GM19043 (cell line): ENCODE measurements around the gene ZBTB45.

Source experiments
- ATAC-seq: cut with Tn5 transposase; IDR thresholded peaks from one replicate; pipeline ENCODE4 v1.9.1; 2021; ENCODE audit warnings: low read depth; ENCODE audit not compliant: unreplicated experiment

The ZBTB45 gene

GRCh38 chr19:58519355-58520256, at the start of gene ZBTB45:
ZBTB45 (minus strand) TSS chr19:58519810; CDS start chr19:58517673, 2,137 bp downstream.
- peak; percentile 67 for ATAC-seq

DNA sequence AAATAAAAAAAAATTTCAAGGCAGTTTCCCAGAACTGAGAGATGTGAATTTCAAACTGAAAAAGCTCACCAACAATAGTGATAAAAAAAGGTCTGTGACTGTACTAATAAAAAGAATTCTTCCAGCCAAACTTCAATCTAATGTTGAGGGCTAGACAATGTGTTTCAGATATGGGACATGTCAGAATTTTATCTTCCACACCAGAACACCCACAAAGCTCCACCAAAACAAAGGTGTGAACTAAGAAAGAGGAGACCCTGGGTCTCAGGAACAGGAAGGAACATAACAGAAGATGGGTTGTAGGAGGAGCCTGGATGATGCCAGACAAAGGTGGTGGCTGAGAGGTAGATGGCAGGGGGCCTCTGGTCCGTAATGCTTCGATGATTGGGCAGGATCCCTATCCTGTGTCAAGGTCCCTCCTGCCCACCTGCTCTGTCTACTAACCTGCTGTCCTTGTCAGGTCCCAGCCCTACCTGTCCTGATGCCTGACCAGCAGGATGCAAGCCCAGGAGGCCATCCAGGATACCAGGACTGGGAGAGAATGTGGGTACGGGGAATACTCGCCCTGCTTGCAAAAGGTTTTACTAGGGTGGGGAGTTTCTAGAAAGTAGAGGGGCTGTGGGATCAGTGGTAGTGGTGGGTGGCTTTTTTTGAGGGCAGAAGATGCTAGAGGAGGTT, 49.0 kb upstream of the ZBTB45 start:
- no peak for ATAC-seq

GRCh38 chr19:58566989-58567388, 47.4 kb upstream of the ZBTB45 start:
- ATAC-seq: no peak

DNA sequence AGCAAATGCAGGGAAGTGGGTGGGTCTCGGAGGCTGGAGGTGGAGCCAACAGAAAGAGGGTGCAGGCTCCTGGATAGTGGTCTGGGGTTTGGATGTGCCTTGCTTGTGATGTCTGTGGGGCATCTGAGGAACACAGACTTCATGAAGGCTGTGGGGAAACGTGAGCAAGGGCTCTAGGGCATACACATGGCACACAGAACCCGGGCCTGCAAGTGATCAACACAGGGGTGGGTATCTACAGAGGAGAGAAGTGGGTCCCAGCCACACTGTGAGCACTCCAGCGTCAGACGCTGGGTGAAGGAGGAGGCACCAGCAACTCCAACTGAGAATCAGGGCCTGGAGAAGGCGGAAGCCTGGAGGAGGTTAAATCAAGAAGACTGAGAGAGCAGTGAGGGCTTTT, 44.2 kb upstream of the ZBTB45 start:
- ATAC-seq: no peak

- no peak for ATAC-seq
Observed at GRCh38 chr19:58563034-58563573, 43.5 kb upstream of the ZBTB45 start.

GRCh38 chr19:58562122-58563033, 42.8 kb upstream of the ZBTB45 start:
- no peak for ATAC-seq

DNA sequence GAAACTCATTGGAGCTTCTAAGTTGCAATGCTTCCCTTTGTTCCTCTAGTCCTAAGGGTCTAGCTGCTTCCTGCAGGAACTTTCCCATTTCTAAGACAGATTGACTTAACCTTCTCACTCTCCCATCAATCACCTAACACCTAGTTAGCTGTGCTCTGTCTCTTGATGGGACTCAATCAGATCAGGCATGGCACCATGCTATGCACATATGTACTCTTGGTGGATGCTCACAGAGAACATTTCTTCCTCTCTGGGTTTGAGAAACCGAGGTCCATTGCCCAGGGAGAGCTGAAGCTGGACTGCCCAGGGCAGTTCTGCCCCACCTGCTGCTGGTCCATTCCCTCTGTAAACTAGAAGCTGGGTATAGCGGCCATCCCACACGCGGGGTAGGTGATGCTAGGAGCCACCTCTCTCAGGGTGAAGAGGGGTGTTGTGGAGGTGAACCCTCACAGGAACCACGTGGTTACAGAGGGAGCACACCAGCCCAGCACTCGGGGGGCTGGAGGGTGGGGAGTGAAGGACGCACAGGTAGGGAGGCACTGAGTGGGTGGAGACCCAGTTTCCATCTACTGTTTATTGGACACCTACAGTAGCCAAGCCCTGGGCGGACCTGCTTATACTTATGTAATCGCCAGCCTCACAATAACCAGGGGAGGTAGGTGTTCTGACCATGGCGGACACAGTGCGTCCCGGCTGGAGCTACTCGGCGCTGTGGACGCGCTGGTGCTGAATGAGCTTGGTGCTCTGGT, 41.9 kb upstream of the ZBTB45 start:
- ATAC-seq: no peak

DNA sequence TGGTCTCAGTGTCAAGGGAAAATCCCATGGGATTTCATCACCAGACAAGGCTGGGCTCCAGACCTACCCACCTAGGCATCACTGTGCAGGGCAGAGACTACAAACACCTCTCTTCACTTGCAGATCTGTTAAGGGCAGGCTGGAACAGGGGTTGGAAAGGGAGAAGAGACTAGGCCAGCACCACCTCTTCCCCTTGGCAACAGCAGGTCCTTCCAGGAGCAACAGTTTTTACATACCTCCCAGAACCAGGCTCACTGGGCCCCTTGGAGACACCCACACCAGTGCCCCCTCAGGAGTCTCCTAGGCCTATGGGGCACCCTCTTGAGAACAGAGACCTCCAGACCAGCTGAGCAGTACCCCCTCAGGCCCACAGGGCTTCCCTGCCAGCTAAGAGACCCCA, 41.3 kb upstream of the ZBTB45 start:
- no peak for ATAC-seq

DNA sequence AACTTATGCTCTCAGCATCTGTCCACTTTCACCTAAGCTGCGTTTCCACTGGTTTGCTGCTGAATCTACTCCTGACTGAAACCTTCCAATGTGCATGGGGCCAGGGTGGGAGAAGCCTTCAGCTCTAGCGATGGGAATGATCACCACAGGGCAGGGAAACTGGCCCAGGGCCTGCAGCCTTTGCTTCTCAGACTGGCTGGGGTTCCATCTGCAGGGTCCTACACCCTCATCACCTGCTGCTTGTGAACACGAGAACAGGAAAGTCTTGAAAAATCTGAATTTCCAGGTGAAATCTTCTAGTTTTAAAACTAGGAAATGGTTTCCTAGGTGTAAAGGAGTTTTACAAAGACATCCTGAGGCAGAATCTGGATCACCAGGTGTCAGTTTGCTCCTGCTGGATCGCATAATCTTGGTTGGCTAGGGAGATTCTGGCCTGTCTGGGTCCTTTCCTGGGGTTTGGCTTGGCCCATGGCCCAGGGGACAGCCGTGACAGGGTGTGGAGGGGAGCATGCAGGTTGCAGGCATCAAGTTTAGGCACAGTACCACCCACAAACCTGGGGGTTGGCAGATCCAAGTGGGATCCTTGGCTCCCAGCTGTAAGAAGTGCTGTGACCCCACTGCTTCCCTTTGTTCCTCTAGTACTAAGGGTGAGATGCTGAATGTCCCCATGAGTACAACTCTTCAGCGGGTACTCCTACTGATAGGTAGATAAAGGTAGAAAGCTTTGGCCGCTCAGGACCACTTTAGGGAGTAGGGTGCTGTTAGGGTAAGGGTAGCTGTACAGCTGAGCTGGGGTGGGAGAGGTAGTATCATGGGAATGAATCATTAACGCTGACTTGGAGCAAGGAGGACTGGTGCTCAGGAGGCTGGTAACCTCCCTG, 40.6 kb upstream of the ZBTB45 start:
- ATAC-seq: no peak

DNA sequence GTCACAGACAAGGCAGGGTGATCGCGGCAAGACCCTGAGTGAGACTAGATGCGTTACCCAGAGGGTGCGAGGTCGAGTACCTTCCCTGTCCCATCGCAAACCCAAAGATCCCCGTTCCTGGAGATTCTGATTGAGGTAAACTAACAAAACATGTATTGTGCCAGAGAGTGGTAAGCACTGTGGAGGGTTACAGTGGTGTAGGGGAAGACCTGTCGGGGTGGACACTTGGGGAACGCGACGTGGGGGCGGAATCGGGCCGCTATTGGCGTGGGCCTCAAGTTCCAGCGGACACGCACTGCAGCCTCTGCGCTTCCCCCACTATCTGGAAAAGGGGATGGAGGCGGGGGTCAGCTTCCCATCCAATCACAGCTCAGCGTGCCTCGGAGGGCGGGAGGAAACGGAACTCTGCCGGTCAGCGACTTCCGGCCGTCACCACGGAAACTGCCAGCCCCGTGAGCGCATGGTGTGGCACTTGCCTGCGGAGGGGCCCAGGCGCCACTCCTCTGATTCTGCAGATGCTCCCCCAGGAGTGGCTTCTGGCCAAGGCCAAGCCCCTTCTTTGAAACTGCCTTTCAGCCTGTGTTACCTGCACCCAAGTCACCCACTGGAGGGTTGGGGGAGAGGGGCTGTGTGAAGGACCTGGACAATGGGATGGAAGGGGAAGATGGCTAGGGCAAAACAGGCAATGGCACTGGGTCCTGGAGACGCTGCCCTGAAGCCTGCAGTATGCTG, 39.8 kb upstream of the ZBTB45 start:
- peak; percentile 23 for ATAC-seq

GRCh38 chr19:58558623-58559274, 39.1 kb upstream of the ZBTB45 start:
- peak; percentile 52 for ATAC-seq

GRCh38 chr19:58558066-58558622, 38.5 kb upstream of the ZBTB45 start, which contains the start of gene UBE2M:
UBE2M (minus strand) TSS chr19:58558611; CDS start chr19:58558381, 230 bp downstream.
- no peak for ATAC-seq

GRCh38 chr19:58557221-58558065, 37.8 kb upstream of the ZBTB45 start:
- no peak for ATAC-seq

GRCh38 chr19:58556622-58557220, 37.1 kb upstream of the ZBTB45 start:
- no peak for ATAC-seq

DNA sequence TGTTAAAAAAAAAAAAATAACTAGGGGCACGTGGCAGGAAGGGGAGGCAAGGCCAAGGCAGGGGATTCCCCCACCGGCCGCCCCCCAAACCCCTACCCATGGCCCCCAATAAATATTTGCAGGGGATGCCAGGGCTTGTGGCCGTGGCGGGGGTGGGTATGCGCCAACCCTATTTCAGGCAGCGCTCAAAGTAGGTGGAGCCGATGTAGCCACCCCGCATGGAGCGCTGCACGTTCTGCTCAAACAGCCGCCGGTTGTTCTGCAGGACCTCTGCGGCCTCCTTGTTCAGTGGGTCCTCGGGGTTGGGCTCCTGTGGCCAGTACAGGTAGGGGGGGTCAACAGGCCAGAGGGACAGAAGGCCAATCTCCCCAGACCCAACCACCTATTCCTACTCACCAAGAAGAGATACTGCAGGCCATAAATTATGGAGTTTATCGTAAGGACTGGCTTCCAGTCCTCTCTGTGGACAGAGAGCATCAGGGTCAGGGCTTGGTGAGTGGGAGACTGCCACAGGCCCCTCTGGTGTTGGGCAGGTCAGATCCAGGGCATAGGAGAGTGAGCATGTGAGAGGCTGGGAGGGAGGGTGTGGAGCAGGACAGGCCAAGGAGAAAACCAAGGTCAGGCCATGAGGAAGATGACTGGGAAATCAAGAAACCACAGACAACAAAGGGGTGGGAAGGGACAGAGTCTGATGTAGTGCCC, 36.5 kb upstream of the ZBTB45 start:
- ATAC-seq: no peak
